Mesenchymal stem cell (in vitro differentiated cells and primary cell): ENCODE data around the gene CPNE5.
A peak's percentile ranks its signal among the peaks of the same experiment; 100 is the strongest.

Experiments used
- DNase-seq: peaks from one replicate; pipeline ENCODE4 v3.0.0-alpha.2; 2013
- H2AFZ ChIP-seq: one replicate; pipeline ENCODE4 v1.6.1; 2013; ENCODE audit warnings: low read depth, mild to moderate bottlenecking, control low read depth, inconsistent platforms, low read length, moderate library complexity
- H2AK5ac ChIP-seq: 2 replicates; pipeline ENCODE4 v1.6.1; 2013; ENCODE audit warnings: low read length, moderate library complexity, mild to moderate bottlenecking, inconsistent platforms; ENCODE audit not compliant: severe bottlenecking
- H2BK120ac ChIP-seq: one replicate; pipeline ENCODE4 v1.6.1; 2013; ENCODE audit warnings: low read depth, mild to moderate bottlenecking, inconsistent platforms, low read length, moderate library complexity
- H2BK12ac ChIP-seq, 2 experiments: one replicate each; pipeline ENCODE4 v1.6.1; 2013; ENCODE audit warnings: inconsistent platforms in 2 of 2, low read length in 2 of 2, mild to moderate bottlenecking in 2 of 2, moderate library complexity in 2 of 2, control low read depth in 1 of 2
- H2BK15ac ChIP-seq: one replicate; pipeline ENCODE4 v1.6.1; 2013; ENCODE audit warnings: mild to moderate bottlenecking, low read depth, inconsistent platforms; ENCODE audit not compliant: poor library complexity, severe bottlenecking
- H2BK5ac ChIP-seq: 2 replicates; pipeline ENCODE4 v1.6.1; 2013; ENCODE audit warnings: low read depth, mild to moderate bottlenecking, low read length, control low read depth, inconsistent platforms; ENCODE audit not compliant: poor library complexity, severe bottlenecking
- H3K14ac ChIP-seq, 2 experiments: one replicate each; pipeline ENCODE4 v1.6.1; 2013; ENCODE audit warnings: inconsistent platforms in 2 of 2, low read length in 2 of 2, control low read depth in 1 of 2, mild to moderate bottlenecking in 1 of 2, moderate library complexity in 1 of 2
- H3K18ac ChIP-seq, 2 experiments: one replicate each; pipeline ENCODE4 v1.6.1; 2013; ENCODE audit warnings: inconsistent platforms in 2 of 2, low read length in 2 of 2, control low read depth in 1 of 2, low read depth in 1 of 2, mild to moderate bottlenecking in 1 of 2
- H3K23ac ChIP-seq, 2 experiments: one replicate each; pipeline ENCODE4 v1.6.1; 2013; ENCODE audit warnings: inconsistent platforms in 2 of 2, low read length in 2 of 2, mild to moderate bottlenecking in 2 of 2, moderate library complexity in 2 of 2, control low read depth in 1 of 2
- H3K27ac ChIP-seq: 2 replicates; pipeline ENCODE4 v1.5.1; 2013; ENCODE audit warnings: mild to moderate bottlenecking, moderate library complexity, low read length, control low read depth, inconsistent platforms; ENCODE audit not compliant: poor library complexity, severe bottlenecking
- H3K27me3 ChIP-seq, 2 experiments: 2 replicates each; pipeline versions ENCODE4 v1.6.1 to v1.7.0; 2013; ENCODE audit warnings: low read length in 2 of 2, mild to moderate bottlenecking in 2 of 2, moderate library complexity in 2 of 2, control low read depth in 1 of 2, inconsistent platforms in 1 of 2; ENCODE audit not compliant: control insufficient read depth in 1 of 2, insufficient read depth in 1 of 2
- H3K36me3 ChIP-seq, 2 experiments: 2 replicates each; pipeline versions ENCODE4 v1.6.1 to v1.7.0; 2013; ENCODE audit warnings: low read length in 2 of 2, control low read depth in 1 of 2, inconsistent platforms in 1 of 2, low read depth in 1 of 2, mild to moderate bottlenecking in 1 of 2; ENCODE audit not compliant: insufficient read depth in 2 of 2, control insufficient read depth in 1 of 2
- H3K4ac ChIP-seq, 2 experiments: one replicate each; pipeline ENCODE4 v1.6.1; 2013; ENCODE audit warnings: inconsistent platforms in 2 of 2, low read length in 2 of 2, mild to moderate bottlenecking in 2 of 2, moderate library complexity in 2 of 2, control low read depth in 1 of 2, low read depth in 1 of 2
- H3K4me1 ChIP-seq: 2 replicates; pipeline ENCODE4 v1.6.1; 2013; ENCODE audit warnings: low read depth, low read length, control low read depth; ENCODE audit not compliant: control insufficient read depth, insufficient read depth
- H3K4me2 ChIP-seq: 2 replicates; pipeline ENCODE4 v1.6.1; 2013; ENCODE audit warnings: low read length, mild to moderate bottlenecking, inconsistent platforms; ENCODE audit not compliant: poor library complexity, severe bottlenecking
- H3K4me3 ChIP-seq, 2 experiments: 2 replicates each; pipeline versions ENCODE4 v1.5.1 to v1.7.0; 2013; ENCODE audit warnings: low read length in 2 of 2, mild to moderate bottlenecking in 2 of 2, control low read depth in 1 of 2, low read depth in 1 of 2; ENCODE audit not compliant: insufficient read depth in 1 of 2
- H3K79me1 ChIP-seq: replicated peaks from 2 replicates; pipeline ENCODE4 v1.6.1; 2013; ENCODE audit warnings: mild to moderate bottlenecking, control low read depth, low read length, inconsistent platforms; ENCODE audit not compliant: poor library complexity, severe bottlenecking
- H3K9ac ChIP-seq: 2 replicates; pipeline ENCODE4 v1.7.0; 2013; ENCODE audit warnings: mild to moderate bottlenecking, low read length, moderate library complexity
- H3K9me3 ChIP-seq: 2 replicates; pipeline ENCODE4 v1.7.0; 2013; ENCODE audit warnings: mild to moderate bottlenecking, low read length; ENCODE audit not compliant: control insufficient read depth
- H4K8ac ChIP-seq: one replicate; pipeline ENCODE4 v1.6.1; 2013; ENCODE audit warnings: inconsistent platforms, mild to moderate bottlenecking, low read length, moderate library complexity
- H4K91ac ChIP-seq: one replicate; pipeline ENCODE4 v1.6.1; 2013; ENCODE audit warnings: mild to moderate bottlenecking, low read length, inconsistent platforms
- WGBS: methylation state at CpG from one replicate; pipeline ENCODE4 v1.1.7; 2013; ENCODE audit warnings: mixed read lengths; 5-methylcytosine and 5-hydroxymethylcytosine counted together

CPNE5 gene

DNA sequence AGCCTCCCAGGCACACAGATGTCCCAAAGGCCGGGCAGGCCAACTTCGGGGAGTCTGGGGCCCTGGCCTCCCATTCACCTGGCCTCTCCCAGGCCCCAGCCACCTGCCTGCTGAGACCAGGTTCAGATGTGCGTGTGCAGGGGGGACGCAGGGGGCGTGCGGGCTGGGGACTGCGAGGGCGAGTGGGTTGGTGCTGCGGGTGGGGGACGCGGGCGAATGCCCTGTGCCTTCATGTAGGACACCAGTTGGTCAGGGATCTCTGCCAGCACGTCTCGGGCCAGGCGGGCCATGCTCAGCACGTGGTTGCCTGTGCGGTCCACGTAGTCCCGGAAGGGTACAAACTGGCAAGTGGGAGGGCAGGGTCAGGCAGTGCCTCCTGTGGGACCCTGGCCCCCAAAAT, 97.1 kb downstream of the CPNE5 start:
- 95% methylated on average over 19 of the region's 19 CpGs for WGBS

GRCh38 chr6:36740818-36741179, 98.4 kb downstream of the CPNE5 start:
- no peak overlapping the region for H3K9ac ChIP-seq
- no peak overlapping the region for H4K91ac ChIP-seq
- no peak overlapping the region for H2BK5ac ChIP-seq
- DNase-seq: no peak
- no peaks in the 10 kb centered on the region for H3K9me3 ChIP-seq
- H3K4me1 ChIP-seq: peaks cover 10% of the 10 kb centered on the region
- H3K18ac ChIP-seq: no peak overlapping the region
- no peaks in the 10 kb centered on the region for H3K36me3 ChIP-seq
- no peak overlapping the region for H2BK120ac ChIP-seq
- no peak overlapping the region for H3K4ac ChIP-seq
- H2BK15ac ChIP-seq: no peak overlapping the region
- 97% methylated on average over 10 of the region's 11 CpGs for WGBS
- no peak overlapping the region for H3K23ac ChIP-seq
- H3K14ac ChIP-seq: no peak overlapping the region
- no peak overlapping the region for H2BK12ac ChIP-seq
- H4K8ac ChIP-seq: no peak overlapping the region
- peaks cover 3 to 10% of the 10 kb centered on the region in 2 experiments for H3K27me3 ChIP-seq
- H2AK5ac ChIP-seq: no peak overlapping the region
- H3K4me2 ChIP-seq: no peak overlapping the region
- H3K27ac ChIP-seq: no peak overlapping the region
- H3K4me3 ChIP-seq: no peak overlapping the region
- no peak overlapping the region for H2AFZ ChIP-seq
- H3K79me1 ChIP-seq: no peaks in the 10 kb centered on the region

More for the DNA sequence above, 97.1 kb downstream of the CPNE5 start:
- no peak overlapping the region for H2AK5ac ChIP-seq
- no peaks in the 10 kb centered on the region for H3K36me3 ChIP-seq
- H3K14ac ChIP-seq: no peak overlapping the region
- no peak overlapping the region for H3K4me3 ChIP-seq
- H4K8ac ChIP-seq: no peak overlapping the region
- H2BK120ac ChIP-seq: no peak overlapping the region
- no peak overlapping the region for H2BK15ac ChIP-seq
- H3K4me1 ChIP-seq: peaks cover 4% of the 10 kb centered on the region
- H2AFZ ChIP-seq: no peak overlapping the region
- peaks cover 14 to 20% of the 10 kb centered on the region in 2 experiments for H3K27me3 ChIP-seq
- DNase-seq: no peak
- no peak overlapping the region for H3K23ac ChIP-seq
- no peak overlapping the region for H4K91ac ChIP-seq
- no peaks in the 10 kb centered on the region for H3K79me1 ChIP-seq
- no peak overlapping the region for H3K9ac ChIP-seq
- H3K18ac ChIP-seq: no peak overlapping the region
- no peak overlapping the region for H2BK12ac ChIP-seq
- H3K4ac ChIP-seq: no peak overlapping the region
- H2BK5ac ChIP-seq: no peak overlapping the region
- no peak overlapping the region for H3K27ac ChIP-seq
- no peak overlapping the region for H3K4me2 ChIP-seq
- no peaks in the 10 kb centered on the region for H3K9me3 ChIP-seq

DNA sequence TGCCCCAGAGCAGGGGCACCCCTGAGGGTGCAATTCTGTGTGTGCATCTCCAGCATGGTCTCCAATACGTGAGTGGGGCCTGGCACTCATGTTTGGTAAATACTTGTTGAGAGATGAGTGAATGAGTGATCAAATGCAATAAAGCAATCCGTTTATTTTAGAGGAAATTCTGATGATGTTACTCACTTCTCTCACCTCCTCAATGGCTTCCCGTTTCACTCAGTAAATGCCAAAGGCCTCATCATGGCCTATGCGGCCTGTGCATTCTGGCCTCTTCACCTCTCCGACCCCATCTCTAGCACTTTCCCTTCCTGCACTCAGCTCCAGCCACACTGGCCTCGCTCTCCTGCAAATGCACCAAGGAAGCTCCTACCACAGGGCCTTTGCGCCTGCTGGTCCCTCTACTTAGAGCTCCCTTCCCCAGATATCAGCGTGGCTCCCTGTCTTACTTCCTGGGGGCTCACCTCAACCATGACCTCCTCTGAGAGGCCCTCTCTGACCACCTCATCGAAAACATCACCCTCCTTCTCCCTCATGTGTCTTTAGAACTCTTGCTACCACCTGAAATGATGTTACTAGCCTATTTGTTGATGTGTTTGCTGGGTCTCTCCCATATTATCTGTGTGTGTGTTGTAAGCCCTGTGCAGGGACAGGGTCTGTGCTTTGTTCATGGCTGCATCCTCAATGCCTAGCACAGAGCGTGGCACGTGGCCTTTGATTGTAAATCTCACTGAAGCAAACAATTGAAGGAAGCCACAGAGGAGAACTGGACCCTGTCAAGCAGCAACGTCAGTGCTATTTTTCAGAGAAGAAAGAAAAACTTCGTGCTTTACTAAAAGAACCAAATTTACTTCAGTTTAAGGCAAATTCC, 99.1 kb downstream of the CPNE5 start:
- Histone ChIP-seq H3K4me3 (no peak overlapping the region), H4K91ac (no peak overlapping the region), H3K18ac (no peak overlapping the region), H2BK12ac (no peak overlapping the region), H2AK5ac (no peak overlapping the region), H2BK5ac (no peak overlapping the region), H3K79me1 (no peaks in the 10 kb centered on the region), H3K4me2 (no peak overlapping the region), H3K4ac (no peak overlapping the region), H2BK15ac (no peak overlapping the region), H3K4me1 (peaks cover 15% of the 10 kb centered on the region), H3K27ac (no peak overlapping the region), H2AFZ (no peak overlapping the region), H3K27me3 (peaks cover 0 to 4% of the 10 kb centered on the region in 2 experiments), H3K9me3 (no peaks in the 10 kb centered on the region), H3K9ac (no peak overlapping the region), H3K36me3 (no peaks in the 10 kb centered on the region), H3K23ac (no peak overlapping the region), H3K14ac (no peak overlapping the region), H4K8ac (no peak overlapping the region), H2BK120ac (no peak overlapping the region)
- DNase-seq: peak; percentile 9
- 54% methylated on average over 12 of the region's 13 CpGs for WGBS

- Histone ChIP-seq H3K9ac (no peak overlapping the region), H3K79me1 (no peaks in the 10 kb centered on the region), H3K4me3 (no peak overlapping the region), H2AFZ (no peak overlapping the region), H2BK5ac (no peak overlapping the region), H3K4me2 (no peak overlapping the region), H2AK5ac (no peak overlapping the region), H3K23ac (no peak overlapping the region), H3K14ac (no peak overlapping the region), H3K4ac (no peak overlapping the region), H3K18ac (no peak overlapping the region), H3K27ac (no peak overlapping the region), H2BK15ac (no peak overlapping the region), H4K91ac (no peak overlapping the region), H3K36me3 (no peaks in the 10 kb centered on the region), H2BK12ac (no peak overlapping the region), H3K4me1 (peaks cover 15% of the 10 kb centered on the region), H2BK120ac (no peak overlapping the region), H4K8ac (no peak overlapping the region), H3K9me3 (no peaks in the 10 kb centered on the region), H3K27me3 (peaks cover 0 to 11% of the 10 kb centered on the region in 2 experiments)
- DNase-seq: no peak
- 100% methylated on average over 1 of the region's 1 CpG for WGBS
These were observed 101.1 kb downstream of the CPNE5 start for GRCh38 chr6:36738108-36738507.
